Memory B cell (primary cell): ENCODE data around the gene RIMS1.

Source experiments
- ATAC-seq: fragments of 150-1000 bp; cut with Tn5 transposase; 2 replicates; pipeline ENCODE4 v1.10.0; 2021; ENCODE audit warnings: low read depth, mild to moderate bottlenecking, moderate library complexity
- DNase-seq, 2 donors: peaks; one replicate each; pipeline ENCODE4 v3.0.0; 2022; ENCODE audit warnings: low spot score in 2 of 2
- H3K27ac Mint-ChIP-seq: one replicate; pipeline ENCODE4 v1.8.0; 2022; ENCODE audit warnings: mild to moderate bottlenecking, moderate library complexity, mixed read lengths
- H3K27me3 Mint-ChIP-seq: one replicate; pipeline ENCODE4 v1.8.0; 2022; ENCODE audit warnings: mixed read lengths
- H3K36me3 Mint-ChIP-seq: one replicate; pipeline ENCODE4 v1.8.0; 2022; ENCODE audit warnings: mild to moderate bottlenecking, mixed read lengths
- H3K4me1 Mint-ChIP-seq: one replicate; pipeline ENCODE4 v1.8.0; 2022; ENCODE audit warnings: mixed read lengths
- H3K4me3 Mint-ChIP-seq: one replicate; pipeline ENCODE4 v1.8.0; 2022; ENCODE audit warnings: mild to moderate bottlenecking, moderate library complexity, mixed read lengths
- H3K9me3 Mint-ChIP-seq: one replicate; pipeline ENCODE4 v1.8.0; 2022; ENCODE audit warnings: mixed read lengths

Gene RIMS1

DNA sequence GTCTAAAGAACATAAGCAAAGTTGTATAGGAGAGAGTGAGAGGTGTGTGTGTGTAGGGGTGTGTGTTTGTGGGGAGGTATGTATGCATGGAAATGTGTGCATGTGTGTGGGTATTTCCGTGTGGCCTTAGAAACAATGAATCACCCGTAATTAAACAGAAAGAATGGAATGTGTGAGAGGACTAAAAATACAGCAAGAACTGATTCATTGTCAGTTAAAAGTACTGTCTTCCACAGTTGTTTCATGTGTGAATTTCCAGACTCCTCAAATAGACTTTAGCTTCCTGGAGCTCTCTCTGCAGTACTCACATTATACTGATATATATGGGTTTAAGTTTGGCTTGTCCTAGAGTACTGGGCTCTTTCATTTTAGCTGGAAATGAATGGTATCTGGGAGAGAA lies 145.7 kb downstream of the RIMS1 start:
- Mint-ChIP-seq H3K4me1 (no peaks in the 10 kb centered on the region), H3K27me3 (no peaks in the 10 kb centered on the region), H3K9me3 (no peaks in the 10 kb centered on the region), H3K27ac (no peak overlapping the region), H3K4me3 (no peak overlapping the region), H3K36me3 (no peaks in the 10 kb centered on the region)
- no peak for DNase-seq
- ATAC-seq: no peak

DNA sequence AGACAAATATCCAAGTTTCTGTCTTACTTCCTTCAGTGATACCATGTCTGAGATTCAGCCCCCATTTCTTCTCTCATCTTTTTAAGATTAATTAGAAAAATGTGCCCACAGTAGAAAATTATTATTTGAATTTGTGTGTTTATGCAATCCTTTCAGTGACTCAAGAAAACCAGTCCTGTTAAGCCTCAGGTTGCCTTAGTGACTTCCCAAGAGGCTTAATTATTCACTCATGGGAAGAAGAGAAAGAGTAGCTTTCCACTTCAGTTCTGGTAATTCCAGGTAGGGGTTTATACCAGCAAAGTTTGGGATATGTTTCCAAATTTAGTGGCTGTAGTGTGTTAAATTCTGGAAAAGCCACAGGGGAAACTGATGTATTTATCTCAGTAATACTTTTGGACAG lies 149.1 kb downstream of the RIMS1 start:
- Mint-ChIP-seq H3K27ac (no peak overlapping the region), H3K4me1 (no peaks in the 10 kb centered on the region), H3K36me3 (no peaks in the 10 kb centered on the region), H3K4me3 (no peak overlapping the region), H3K27me3 (no peaks in the 10 kb centered on the region), H3K9me3 (no peaks in the 10 kb centered on the region)
- no peak for DNase-seq
- no peak for ATAC-seq

DNA sequence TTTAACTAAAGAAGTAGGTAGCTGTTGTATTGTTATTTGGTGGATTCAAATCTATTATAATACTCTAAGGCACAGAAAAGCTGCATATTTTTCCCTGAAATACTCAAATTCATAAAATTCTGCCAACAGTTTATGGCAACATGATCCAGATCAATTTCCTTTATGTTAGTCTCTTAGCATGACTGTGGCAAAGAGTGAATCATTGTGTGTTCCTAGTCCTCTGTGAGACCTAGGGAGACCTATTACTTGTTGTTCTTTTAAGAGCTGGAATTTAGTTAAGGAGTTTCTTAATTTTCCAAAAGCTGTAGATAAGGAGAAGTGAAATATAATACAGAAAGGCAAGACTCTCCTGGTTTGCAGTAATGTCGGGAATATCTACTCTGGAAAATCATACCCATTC lies 149.6 kb downstream of the RIMS1 start:
- DNase-seq: no peak

DNA sequence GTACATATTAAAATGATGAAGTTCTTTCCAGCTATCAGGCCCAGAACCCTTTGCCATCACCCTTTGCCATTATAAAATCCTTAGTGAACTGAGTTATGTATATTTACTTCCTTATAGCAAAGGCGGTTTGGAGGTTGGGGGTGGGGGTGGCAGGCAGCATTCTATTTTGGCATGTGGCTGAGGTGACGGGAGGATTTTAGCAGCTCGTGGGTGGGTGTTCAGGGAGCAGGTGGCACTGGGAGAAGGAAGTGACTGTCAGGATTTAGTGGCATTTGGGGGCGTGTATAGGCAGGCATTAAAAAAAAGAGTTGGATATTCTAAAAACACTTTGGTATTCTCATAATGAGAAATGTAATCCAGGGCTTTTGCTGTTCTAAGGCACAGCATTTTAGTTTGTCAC lies 150.7 kb downstream of the RIMS1 start:
- DNase-seq (no peak), ATAC-seq (no peak)
- Mint-ChIP-seq H3K36me3 (no peaks in the 10 kb centered on the region), H3K27me3 (no peaks in the 10 kb centered on the region), H3K27ac (no peak overlapping the region), H3K9me3 (no peaks in the 10 kb centered on the region), H3K4me1 (no peaks in the 10 kb centered on the region), H3K4me3 (no peak overlapping the region)

More for the DNA sequence above, 149.6 kb downstream of the RIMS1 start:
- Mint-ChIP-seq H3K27ac (no peak overlapping the region), H3K27me3 (no peaks in the 10 kb centered on the region), H3K4me3 (no peak overlapping the region), H3K9me3 (no peaks in the 10 kb centered on the region), H3K4me1 (no peaks in the 10 kb centered on the region), H3K36me3 (no peaks in the 10 kb centered on the region)
- ATAC-seq: no peak

DNA sequence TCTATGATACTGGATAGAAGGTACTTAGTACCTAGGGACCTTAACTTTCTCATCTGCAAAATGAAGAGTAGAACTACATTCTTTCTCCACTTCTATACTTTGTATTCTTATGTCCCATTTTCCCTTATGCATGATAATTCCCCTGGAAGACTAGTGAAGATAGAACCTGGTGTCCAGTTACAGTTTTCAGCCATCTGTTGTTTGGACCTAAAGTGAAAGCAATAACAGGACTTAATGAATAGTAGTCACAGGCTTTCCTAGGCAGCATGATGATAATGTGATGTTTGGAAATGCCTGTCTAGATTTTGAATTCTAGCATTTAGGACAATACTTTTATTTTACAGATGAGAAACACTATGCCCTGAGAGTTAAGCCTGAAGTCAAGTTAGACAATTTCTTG lies 153.8 kb downstream of the RIMS1 start:
- no peaks in the 10 kb centered on the region for H3K4me1 Mint-ChIP-seq
- no peaks in the 10 kb centered on the region for H3K36me3 Mint-ChIP-seq
- no peaks in the 10 kb centered on the region for H3K27me3 Mint-ChIP-seq
- H3K4me3 Mint-ChIP-seq: no peak overlapping the region
- no peaks in the 10 kb centered on the region for H3K9me3 Mint-ChIP-seq
- H3K27ac Mint-ChIP-seq: no peak overlapping the region
- no peak for DNase-seq
- no peak for ATAC-seq

DNA sequence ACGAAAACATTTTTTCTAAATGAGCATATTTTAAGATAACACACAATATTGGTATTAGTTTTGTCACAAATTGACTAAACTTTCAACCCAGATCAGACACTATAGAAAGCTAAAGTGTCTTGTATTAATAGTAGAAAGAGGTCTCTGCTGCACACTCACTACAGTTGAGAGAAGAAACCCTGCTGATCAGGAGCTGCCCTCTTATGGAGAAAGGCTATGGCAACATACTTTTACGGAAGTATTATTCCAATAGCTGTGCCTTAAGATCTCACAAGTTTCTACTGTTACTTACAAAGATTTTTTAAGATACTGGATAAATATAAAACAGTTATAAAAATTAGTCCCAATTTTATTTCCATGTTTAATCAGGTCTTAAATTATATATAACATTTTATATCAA lies 155.7 kb downstream of the RIMS1 start:
- DNase-seq (no peak), ATAC-seq (no peak)
- no peaks in the 10 kb centered on the region for H3K27me3 Mint-ChIP-seq
- no peaks in the 10 kb centered on the region for H3K36me3 Mint-ChIP-seq
- no peaks in the 10 kb centered on the region for H3K9me3 Mint-ChIP-seq
- no peak overlapping the region for H3K27ac Mint-ChIP-seq
- no peak overlapping the region for H3K4me3 Mint-ChIP-seq
- no peaks in the 10 kb centered on the region for H3K4me1 Mint-ChIP-seq

DNA sequence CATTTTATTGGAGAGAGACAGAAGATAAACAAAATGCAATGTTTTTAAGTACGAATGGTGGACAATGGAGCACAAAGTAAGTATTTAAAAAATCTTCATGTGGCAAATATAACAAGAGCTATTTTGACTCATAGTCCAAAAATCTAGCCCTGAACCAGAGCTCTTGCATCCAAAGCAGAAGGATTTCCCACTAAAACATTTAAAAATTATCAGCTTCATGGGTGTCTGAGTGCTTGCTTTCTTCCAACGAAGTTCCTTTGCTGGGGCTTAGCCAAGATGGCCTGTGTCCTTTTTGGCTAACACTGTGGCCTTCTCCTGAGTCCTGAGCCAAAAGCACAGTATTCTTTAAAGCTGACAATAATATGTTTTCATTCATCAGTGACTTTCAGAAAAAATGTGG lies 161.7 kb downstream of the RIMS1 start:
- Mint-ChIP-seq H3K4me1 (no peaks in the 10 kb centered on the region), H3K4me3 (no peak overlapping the region), H3K27me3 (peaks cover 2% of the 10 kb centered on the region), H3K27ac (no peak overlapping the region), H3K36me3 (no peaks in the 10 kb centered on the region), H3K9me3 (no peaks in the 10 kb centered on the region)
- DNase-seq (no peak), ATAC-seq (no peak)

DNA sequence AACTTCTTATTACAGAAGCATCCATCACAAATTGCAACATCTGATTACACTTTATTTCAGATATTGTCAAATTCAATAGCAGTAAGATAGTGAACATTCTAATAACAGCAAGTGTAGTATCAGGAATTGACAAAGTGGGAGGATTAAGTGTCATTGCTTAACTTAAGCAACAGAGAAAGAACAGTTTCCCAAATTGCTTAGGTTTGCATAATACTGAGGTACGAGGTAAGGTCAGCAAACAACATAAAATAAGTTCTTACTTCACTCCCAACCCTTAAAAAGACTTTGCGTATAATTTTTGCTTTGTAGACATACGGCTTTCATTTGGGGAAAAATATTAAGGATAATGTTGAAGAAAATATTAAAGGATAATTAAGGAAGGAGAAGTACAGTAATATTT lies 163.0 kb downstream of the RIMS1 start:
- H3K4me1 Mint-ChIP-seq: no peaks in the 10 kb centered on the region
- DNase-seq: no peak
- no peaks in the 10 kb centered on the region for H3K36me3 Mint-ChIP-seq
- H3K27me3 Mint-ChIP-seq: peaks cover 2% of the 10 kb centered on the region
- no peak overlapping the region for H3K27ac Mint-ChIP-seq
- no peak for ATAC-seq
- H3K9me3 Mint-ChIP-seq: peaks cover under 1% of the 10 kb centered on the region
- no peak overlapping the region for H3K4me3 Mint-ChIP-seq

DNA sequence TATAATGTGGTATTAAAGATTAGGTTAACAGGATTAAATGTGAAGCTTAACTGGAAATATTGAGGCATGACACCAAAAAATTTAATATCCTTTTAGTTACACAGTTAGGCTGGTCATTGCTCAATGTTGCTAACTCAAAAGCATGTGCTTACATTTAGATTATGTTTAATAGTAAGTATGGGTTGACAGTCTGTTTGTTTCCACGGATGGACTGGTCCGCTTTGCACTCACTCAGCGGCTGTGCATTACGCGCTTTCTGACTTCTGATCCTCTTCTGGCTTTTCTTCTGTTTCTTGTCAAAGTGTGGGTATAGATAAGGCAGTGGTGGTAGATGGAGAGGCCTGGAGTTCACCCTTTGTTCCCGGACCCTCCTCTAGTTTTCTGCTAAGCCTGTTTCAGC lies 174.9 kb downstream of the RIMS1 start:
- no peak overlapping the region for H3K4me3 Mint-ChIP-seq
- H3K27ac Mint-ChIP-seq: no peak overlapping the region
- no peaks in the 10 kb centered on the region for H3K4me1 Mint-ChIP-seq
- H3K9me3 Mint-ChIP-seq: no peaks in the 10 kb centered on the region
- ATAC-seq (no peak), DNase-seq (no peak)
- no peaks in the 10 kb centered on the region for H3K36me3 Mint-ChIP-seq
- peaks cover 4% of the 10 kb centered on the region for H3K27me3 Mint-ChIP-seq

DNA sequence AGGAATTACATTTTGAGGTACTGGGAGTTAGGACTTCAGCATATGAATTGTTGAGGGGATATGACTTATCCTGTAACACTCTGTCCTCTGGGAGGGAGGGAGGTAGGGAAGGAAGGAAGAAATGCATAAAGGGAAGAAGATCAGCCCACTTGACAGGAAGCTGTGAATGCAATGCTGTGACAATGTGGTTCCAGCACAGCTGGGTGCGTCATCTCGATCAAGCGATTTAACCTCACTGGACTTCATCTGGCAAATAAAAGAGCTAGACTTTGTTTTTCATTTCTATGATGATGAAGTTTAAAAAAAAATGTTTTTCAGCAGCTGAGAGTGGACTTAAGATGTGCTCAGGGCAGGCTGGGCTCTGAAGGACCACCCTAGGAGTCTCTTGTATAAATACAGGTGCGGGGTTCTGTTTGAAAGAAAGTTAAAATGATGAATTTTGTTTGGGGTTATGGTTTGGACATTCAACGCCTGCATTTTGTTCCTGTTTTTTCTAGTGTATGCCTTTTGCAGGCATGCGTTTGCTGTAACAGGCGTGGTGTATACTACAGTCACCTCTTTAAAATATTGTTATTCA lies 178.1 kb downstream of the RIMS1 start:
- no peak for ATAC-seq
- H3K4me3 Mint-ChIP-seq: no peak overlapping the region
- no peak overlapping the region for H3K27ac Mint-ChIP-seq
- H3K27me3 Mint-ChIP-seq: peaks cover 4% of the 10 kb centered on the region
- H3K36me3 Mint-ChIP-seq: no peaks in the 10 kb centered on the region
- no peak for DNase-seq
- H3K9me3 Mint-ChIP-seq: no peaks in the 10 kb centered on the region
- H3K4me1 Mint-ChIP-seq: peaks cover under 1% of the 10 kb centered on the region

DNA sequence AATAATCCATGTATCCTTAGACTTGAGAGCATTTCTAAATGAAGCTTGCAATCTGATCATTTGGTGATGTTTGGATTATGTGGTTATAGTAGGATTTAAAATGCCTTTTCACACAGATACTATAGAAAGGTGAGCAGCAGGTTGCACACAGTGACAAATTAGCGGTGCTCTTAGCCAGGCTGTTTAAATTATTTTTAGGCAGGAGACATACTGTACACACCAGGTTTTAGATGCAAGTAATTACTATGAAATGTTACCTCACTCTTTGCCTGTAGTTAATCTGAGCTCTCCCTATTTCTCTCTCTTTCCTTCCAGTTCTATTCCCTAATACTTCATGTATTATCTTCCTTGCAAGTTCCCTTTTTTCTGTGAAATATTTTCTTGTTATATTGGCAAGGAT lies 191.7 kb downstream of the RIMS1 start:
- H3K27ac Mint-ChIP-seq: no peak overlapping the region
- no peaks in the 10 kb centered on the region for H3K4me1 Mint-ChIP-seq
- DNase-seq: no peak

DNA sequence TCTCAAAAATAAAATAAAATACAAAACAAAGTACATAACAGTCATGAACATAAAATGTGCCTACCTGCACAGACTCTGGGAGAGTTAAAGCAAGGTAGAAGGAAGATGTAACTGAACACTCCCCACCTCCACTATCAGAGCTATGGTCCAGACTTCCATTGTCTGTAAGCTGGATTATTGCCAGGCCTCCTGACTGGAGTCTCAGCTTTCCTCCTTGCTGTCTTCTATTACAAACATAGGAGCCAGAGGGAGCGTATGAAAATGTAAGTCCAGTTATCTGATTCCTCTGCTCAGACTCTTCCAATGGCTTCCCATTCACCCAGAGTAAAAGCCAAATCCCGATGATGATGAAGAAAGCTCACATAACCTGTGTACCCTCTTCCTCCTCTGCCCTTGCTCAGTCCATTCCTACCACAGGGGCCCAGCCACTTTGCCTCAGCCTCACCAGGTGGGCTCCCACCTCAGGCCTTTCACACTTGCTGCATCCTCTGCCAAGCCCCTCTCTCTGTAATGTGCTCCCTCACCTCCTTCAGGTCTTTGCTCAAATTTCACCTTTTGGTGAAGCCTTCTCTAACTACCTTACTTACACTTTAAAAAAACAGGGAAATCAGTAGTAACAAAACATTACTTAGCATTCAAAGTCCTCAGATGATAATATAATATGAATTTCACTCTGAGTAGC lies 194.1 kb downstream of the RIMS1 start:
- Mint-ChIP-seq H3K27me3 (peaks cover 9% of the 10 kb centered on the region), H3K27ac (no peak overlapping the region), H3K9me3 (no peaks in the 10 kb centered on the region), H3K4me1 (no peaks in the 10 kb centered on the region), H3K36me3 (no peaks in the 10 kb centered on the region), H3K4me3 (no peak overlapping the region)
- DNase-seq: no peak
- ATAC-seq: no peak

More for the DNA sequence above, 191.7 kb downstream of the RIMS1 start:
- H3K27me3 Mint-ChIP-seq: peaks cover 7% of the 10 kb centered on the region
- H3K4me3 Mint-ChIP-seq: no peak overlapping the region
- H3K36me3 Mint-ChIP-seq: no peaks in the 10 kb centered on the region
- H3K9me3 Mint-ChIP-seq: no peaks in the 10 kb centered on the region
- ATAC-seq: no peak

DNA sequence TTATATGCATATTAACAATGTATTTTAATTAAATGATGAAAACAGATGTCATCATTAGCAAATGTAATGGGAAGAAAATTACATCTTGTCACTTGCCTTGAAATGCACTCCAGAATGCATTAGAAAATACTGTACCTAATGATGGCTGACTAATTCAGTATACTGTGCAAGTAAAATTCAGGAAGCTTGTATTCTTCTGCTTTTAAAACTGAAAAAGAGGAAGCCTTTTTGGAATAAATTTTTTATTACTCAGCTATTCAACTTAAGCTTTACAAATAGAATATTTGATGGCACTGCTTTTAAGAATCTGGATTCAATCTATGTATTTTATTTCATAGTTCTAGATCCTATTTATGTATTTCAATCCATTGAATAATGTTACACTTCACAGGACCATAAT lies 195.5 kb downstream of the RIMS1 start:
- Mint-ChIP-seq H3K4me3 (no peak overlapping the region), H3K9me3 (no peaks in the 10 kb centered on the region), H3K27me3 (peaks cover 9% of the 10 kb centered on the region), H3K36me3 (no peaks in the 10 kb centered on the region), H3K4me1 (no peaks in the 10 kb centered on the region), H3K27ac (no peak overlapping the region)
- DNase-seq (no peak), ATAC-seq (no peak)

DNA sequence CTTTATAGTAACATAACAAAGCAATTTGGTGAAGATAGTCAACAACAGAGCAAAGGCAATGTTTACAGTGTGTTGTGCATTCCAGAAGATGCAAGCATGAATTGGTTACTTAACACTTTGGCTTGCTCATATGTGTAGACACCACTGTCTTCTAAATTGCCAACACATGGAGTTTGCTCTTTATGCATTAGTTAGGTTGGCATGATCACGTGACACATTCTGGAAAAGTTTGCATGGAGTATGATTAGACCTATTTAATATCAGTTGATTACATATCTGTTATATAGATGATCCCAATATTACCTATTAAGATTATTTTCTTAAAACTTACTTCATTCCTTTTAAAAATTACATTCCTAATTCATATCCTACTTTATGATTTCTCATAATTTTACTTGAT lies 197.6 kb downstream of the RIMS1 start:
- H3K9me3 Mint-ChIP-seq: no peaks in the 10 kb centered on the region
- no peak for ATAC-seq
- peaks cover 4% of the 10 kb centered on the region for H3K27me3 Mint-ChIP-seq

DNA sequence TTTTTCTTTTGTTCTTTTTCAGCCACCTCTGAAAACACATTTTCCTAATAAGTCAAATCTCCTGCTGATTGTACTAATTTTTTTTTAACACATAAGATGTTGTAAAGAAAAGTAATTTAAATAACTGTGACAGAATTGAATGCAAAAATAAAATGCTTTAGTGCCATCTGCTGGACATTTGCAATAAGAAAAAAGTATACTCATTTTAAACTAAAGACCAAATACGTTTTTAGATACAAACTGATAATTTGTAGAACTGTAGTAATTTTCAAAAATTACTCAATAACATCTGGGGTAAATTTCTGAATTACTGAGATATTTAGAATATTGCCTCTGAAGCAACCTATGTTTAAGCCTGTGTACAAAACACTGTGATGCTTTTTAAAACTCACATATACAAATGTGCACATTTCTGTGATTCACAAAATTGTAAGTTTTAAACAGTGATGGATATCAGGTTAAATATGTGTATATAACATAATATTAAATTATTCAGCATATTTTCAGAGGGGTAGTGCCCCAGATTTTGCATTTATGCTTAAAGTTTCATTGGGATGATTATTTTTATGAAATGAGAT lies 198.7 kb downstream of the RIMS1 start:
- ATAC-seq (no peak), DNase-seq (no peak)
- Mint-ChIP-seq H3K4me1 (no peaks in the 10 kb centered on the region), H3K9me3 (no peaks in the 10 kb centered on the region), H3K36me3 (no peaks in the 10 kb centered on the region), H3K4me3 (no peak overlapping the region), H3K27ac (no peak overlapping the region), H3K27me3 (peaks cover 4% of the 10 kb centered on the region)

More for the DNA sequence above, 197.6 kb downstream of the RIMS1 start:
- Mint-ChIP-seq H3K27ac (no peak overlapping the region), H3K36me3 (no peaks in the 10 kb centered on the region), H3K4me3 (no peak overlapping the region), H3K4me1 (no peaks in the 10 kb centered on the region)
- DNase-seq: no peak
